Naive B cell (primary cell): ENCODE data around the gene AKR1E2. TPM values are rescaled to one million over a fixed set of nuclear protein-coding genes. Genes with fewer than 3 reads are reported as not detected.

Source experiments
- ATAC-seq, 2 donors: fragments of 150-1000 bp; cut with Tn5 transposase; 2 replicates each; pipeline ENCODE4 v1.10.0; 2021; ENCODE audit warnings: low read depth in 2 of 2, mild to moderate bottlenecking in 2 of 2, moderate library complexity in 2 of 2
- DNase-seq: peaks from one replicate; pipeline ENCODE4 v3.0.0; 2022
- H3K27ac Mint-ChIP-seq, 6 donors: one replicate each; pipeline ENCODE4 v1.8.0; 2020 to 2022; ENCODE audit warnings: mild to moderate bottlenecking in 6 of 6, mixed read lengths in 6 of 6, moderate library complexity in 5 of 6, inconsistent platforms in 2 of 6
- H3K27me3 Mint-ChIP-seq, 3 donors: one replicate each; pipeline ENCODE4 v1.8.0; 2021 to 2022; ENCODE audit warnings: mixed read lengths in 3 of 3, mild to moderate bottlenecking in 1 of 3
- H3K36me3 Mint-ChIP-seq, 2 donors: one replicate each; pipeline ENCODE4 v1.8.0; 2020 to 2022; ENCODE audit warnings: mixed read lengths in 2 of 2, inconsistent platforms in 1 of 2, mild to moderate bottlenecking in 1 of 2
- H3K4me1 Mint-ChIP-seq, 3 donors: one replicate each; pipeline ENCODE4 v1.8.0; 2020 to 2022; ENCODE audit warnings: mixed read lengths in 3 of 3, inconsistent platforms in 1 of 3, mild to moderate bottlenecking in 1 of 3, moderate library complexity in 1 of 3
- H3K4me3 Mint-ChIP-seq, 8 donors: one replicate each; pipeline ENCODE4 v1.8.0; 2020 to 2022; ENCODE audit warnings: mild to moderate bottlenecking in 8 of 8, mixed read lengths in 8 of 8, moderate library complexity in 8 of 8, inconsistent platforms in 2 of 8
- H3K9me3 Mint-ChIP-seq, 7 donors: one replicate each; pipeline ENCODE4 v1.8.0; 2020 to 2022; ENCODE audit warnings: mixed read lengths in 7 of 7, mild to moderate bottlenecking in 5 of 7, inconsistent platforms in 2 of 7, moderate library complexity in 1 of 7
- polyA plus RNA-seq, 6 donors: library from polyadenylated mRNA; unstranded; fragments of 300-500 nt; fragmentation: Illumina TruSeq; gene quantifications; one replicate each; pipeline ENCODE4 v1.2.3, GENCODE V29; 2021; ENCODE audit warnings: low read depth in 6 of 6

Gene AKR1E2
- polyA plus RNA-seq, 6 donors from 2014 or later, result not detected

GRCh38 chr10:4819707-4820106 lies 6.3 kb upstream of the AKR1E2 start:
- peaks cover 0 to 4% (median 0%) of the 10 kb centered on the region in 7 donors for H3K9me3 Mint-ChIP-seq
- peaks cover 42 to 51% (median 43%) of the 10 kb centered on the region in 3 donors for H3K27me3 Mint-ChIP-seq
- DNase-seq (no peak), ATAC-seq (no peak)
- H3K36me3 Mint-ChIP-seq, result no peaks in the 10 kb centered on the region
- no peak overlapping the region for H3K27ac Mint-ChIP-seq
- H3K4me3 Mint-ChIP-seq, result no peak overlapping the region
- no peaks in the 10 kb centered on the region for H3K4me1 Mint-ChIP-seq

DNA sequence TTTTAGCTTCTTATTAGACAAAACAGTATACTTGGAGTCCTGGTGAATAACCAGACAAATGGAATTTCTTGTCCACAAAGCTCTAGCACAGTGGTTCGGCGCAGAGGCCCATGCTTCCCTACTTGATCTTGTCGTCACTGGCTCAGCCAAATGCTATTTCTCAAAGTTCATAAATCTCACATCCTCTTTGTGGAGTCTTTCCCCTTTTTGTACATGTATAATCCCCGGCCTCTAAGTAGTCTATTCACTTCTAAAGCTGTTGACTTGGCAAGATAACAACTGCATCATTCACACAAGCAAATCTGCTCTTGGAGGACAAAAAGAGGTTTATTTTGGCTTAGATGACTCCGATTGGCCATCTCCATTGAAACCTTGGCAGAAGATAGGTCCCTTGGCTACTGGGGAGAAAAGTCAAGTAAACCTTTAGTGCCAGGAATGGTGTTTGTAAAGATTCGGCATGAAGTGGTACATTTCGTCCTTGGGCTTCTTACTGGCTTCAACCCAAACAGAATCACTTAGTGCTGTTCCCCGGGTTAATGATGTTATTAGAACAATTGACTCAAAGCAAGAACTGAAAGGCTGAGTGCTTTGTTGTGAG lies 5.1 kb upstream of the AKR1E2 start:
- Mint-ChIP-seq H3K27ac (no peak overlapping the region), H3K4me1 (peaks cover 2 to 5% (median 3%) of the 10 kb centered on the region in 3 donors), H3K9me3 (peaks cover 0 to 4% (median 0%) of the 10 kb centered on the region in 7 donors), H3K4me3 (no peak overlapping the region), H3K27me3 (peaks cover 48 to 63% (median 54%) of the 10 kb centered on the region in 3 donors), H3K36me3 (no peaks in the 10 kb centered on the region)
- ATAC-seq (no peak), DNase-seq (no peak)

- Mint-ChIP-seq H3K4me3 (no peak overlapping the region), H3K27me3 (peaks cover 51 to 68% (median 62%) of the 10 kb centered on the region in 3 donors)
These were observed 3.8 kb upstream of the AKR1E2 start for GRCh38 chr10:4822208-4822607.

DNA sequence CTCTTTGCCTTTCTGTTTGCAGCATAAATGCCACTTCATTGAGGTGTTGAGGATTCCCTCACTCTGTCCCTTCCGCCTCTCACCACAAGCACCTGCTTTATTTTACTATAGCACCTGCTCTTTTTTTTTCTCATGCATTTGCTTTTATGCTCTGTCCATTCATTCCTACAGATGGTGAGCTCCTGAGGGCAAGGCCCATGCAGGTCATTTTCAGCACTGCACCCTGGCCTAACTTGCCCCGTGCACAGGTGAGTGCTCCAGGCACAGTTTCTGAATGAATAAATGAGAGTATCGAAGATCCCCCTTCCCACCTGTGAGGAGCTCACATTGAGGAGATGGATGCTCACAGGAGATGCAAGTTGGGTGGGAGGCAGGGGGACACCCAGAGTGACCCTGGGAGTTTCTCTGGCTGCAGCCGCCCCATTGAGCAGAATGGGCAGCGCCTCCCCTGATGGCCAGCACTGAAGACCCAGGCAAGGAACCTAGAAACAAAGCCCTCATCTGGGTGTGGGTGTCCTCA lies 1.2 kb upstream of the AKR1E2 start:
- Mint-ChIP-seq H3K4me3 (peak overlapping the region in 5 of 8 donors; percentile 12 to 29 (median 21)), H3K27me3 (peaks cover 60 to 78% (median 66%) of the 10 kb centered on the region in 3 donors)

More at GRCh38 chr10:4822208-4822607, 3.8 kb upstream of the AKR1E2 start:
- H3K4me1 Mint-ChIP-seq, result peaks cover 3 to 7% (median 4%) of the 10 kb centered on the region in 3 donors
- no peaks in the 10 kb centered on the region for H3K9me3 Mint-ChIP-seq
- DNase-seq (no peak), ATAC-seq (no peak)
- no peak overlapping the region for H3K27ac Mint-ChIP-seq
- no peaks in the 10 kb centered on the region for H3K36me3 Mint-ChIP-seq

DNA sequence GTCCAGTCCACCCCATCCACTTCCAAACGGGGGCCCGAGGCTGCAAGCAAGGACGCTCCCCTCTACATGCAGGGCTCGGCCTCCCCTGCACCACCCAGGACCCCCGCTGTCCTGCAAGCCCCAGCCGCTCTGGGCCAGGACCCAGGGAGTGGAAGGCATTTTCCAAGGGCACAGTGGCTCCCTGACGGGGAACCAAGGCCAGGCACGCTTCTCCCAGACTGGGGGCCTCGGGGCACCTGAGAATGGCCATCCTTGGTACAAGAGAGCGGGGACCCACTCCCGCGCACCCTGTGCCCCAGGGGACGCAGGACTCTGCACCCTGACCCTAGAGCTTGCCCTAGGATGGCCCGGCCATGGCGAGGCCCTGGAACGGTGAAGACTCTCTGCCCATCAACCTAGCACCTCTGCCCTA lies 545 bp upstream of the AKR1E2 start:
- Mint-ChIP-seq H3K27me3 (peaks cover 65 to 81% (median 72%) of the 10 kb centered on the region in 3 donors), H3K4me3 (peak overlapping the region; percentile 21 to 80 (median 65)), H3K9me3 (no peaks in the 10 kb centered on the region)

More for the DNA sequence above, 1.2 kb upstream of the AKR1E2 start:
- Mint-ChIP-seq H3K4me1 (peaks cover 3 to 7% (median 4%) of the 10 kb centered on the region in 3 donors), H3K27ac (no peak overlapping the region), H3K36me3 (no peaks in the 10 kb centered on the region), H3K9me3 (no peaks in the 10 kb centered on the region)
- DNase-seq (no peak), ATAC-seq (no peak)

DNA sequence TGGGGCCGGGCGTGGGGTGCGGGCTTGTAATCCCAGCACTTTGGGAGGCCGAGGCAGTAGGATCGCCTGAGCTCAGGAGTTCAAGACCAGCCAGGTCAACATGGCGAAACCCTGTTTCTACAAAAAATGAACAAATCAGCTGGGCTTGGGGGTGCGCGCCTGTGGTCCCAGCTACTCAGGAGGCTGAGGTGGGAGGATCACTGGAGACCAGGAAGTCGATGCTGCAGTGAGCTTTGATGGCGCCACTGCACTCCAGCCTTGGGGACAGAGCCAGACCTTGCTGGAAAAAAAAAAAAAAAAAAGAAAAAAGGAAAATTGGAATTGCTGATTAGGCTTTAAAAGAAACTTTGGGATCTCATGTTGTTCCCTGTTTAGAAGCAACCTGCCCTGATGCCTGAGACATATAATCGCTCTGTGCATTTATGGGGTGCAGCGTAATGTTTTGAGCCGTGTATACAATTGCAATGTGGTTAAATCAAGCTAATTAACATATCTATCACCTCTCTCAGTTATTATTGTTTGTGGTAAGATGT lies 851 bp downstream of the AKR1E2 start:
- Mint-ChIP-seq H3K27ac (no peak overlapping the region), H3K36me3 (no peaks in the 10 kb centered on the region), H3K27me3 (peaks cover 56 to 76% (median 71%) of the 10 kb centered on the region in 3 donors), H3K4me3 (peak overlapping the region; percentile 9 to 71 (median 67)), H3K4me1 (peaks cover 4 to 7% (median 6%) of the 10 kb centered on the region in 3 donors), H3K9me3 (no peaks in the 10 kb centered on the region)
- DNase-seq (no peak), ATAC-seq (no peak)

More for the DNA sequence above, 545 bp upstream of the AKR1E2 start:
- H3K27ac Mint-ChIP-seq, result no peak overlapping the region
- ATAC-seq, result no peak
- H3K36me3 Mint-ChIP-seq, result no peaks in the 10 kb centered on the region
- peaks cover 3 to 7% (median 4%) of the 10 kb centered on the region in 3 donors for H3K4me1 Mint-ChIP-seq
- DNase-seq, result no peak

- Mint-ChIP-seq H3K36me3 (no peaks in the 10 kb centered on the region), H3K27ac (no peak overlapping the region), H3K4me1 (peaks cover 4 to 7% (median 6%) of the 10 kb centered on the region in 3 donors), H3K9me3 (no peaks in the 10 kb centered on the region), H3K4me3 (peak overlapping the region in 4 of 8 donors; percentile 2 to 44 (median 26)), H3K27me3 (peaks cover 48 to 68% (median 67%) of the 10 kb centered on the region in 3 donors)
- ATAC-seq, result no peak
- DNase-seq, result no peak
These were observed 2.0 kb downstream of the AKR1E2 start for GRCh38 chr10:4828005-4828404.

DNA sequence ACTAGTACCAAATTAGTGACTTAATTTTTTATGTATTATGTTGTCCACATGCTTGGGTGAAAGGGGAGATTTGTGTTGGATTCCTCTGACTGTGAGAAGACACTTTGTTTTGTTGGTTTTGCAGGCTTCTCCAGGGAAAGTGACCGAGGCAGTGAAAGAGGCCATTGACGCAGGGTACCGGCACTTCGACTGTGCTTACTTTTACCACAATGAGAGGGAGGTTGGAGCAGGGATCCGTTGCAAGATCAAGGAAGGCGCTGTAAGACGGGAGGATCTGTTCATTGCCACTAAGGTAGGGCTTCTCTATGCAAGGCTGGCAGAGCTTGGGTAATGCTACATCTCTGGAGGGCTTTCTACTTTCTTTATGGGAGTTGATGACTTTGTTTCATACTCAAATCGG lies 4.5 kb downstream of the AKR1E2 start:
- no peak for DNase-seq
- no peaks in the 10 kb centered on the region for H3K9me3 Mint-ChIP-seq
- H3K27ac Mint-ChIP-seq, result no peak overlapping the region
- ATAC-seq, result no peak
- no peaks in the 10 kb centered on the region for H3K36me3 Mint-ChIP-seq
- H3K4me1 Mint-ChIP-seq, result peaks cover 2 to 6% (median 6%) of the 10 kb centered on the region in 3 donors
- H3K4me3 Mint-ChIP-seq, result no peak overlapping the region
- peaks cover 31 to 46% (median 44%) of the 10 kb centered on the region in 3 donors for H3K27me3 Mint-ChIP-seq

- Mint-ChIP-seq H3K27ac (no peak overlapping the region), H3K4me1 (peaks cover 0 to 3% (median under 1%) of the 10 kb centered on the region in 3 donors), H3K4me3 (no peak overlapping the region), H3K9me3 (no peaks in the 10 kb centered on the region), H3K36me3 (no peaks in the 10 kb centered on the region), H3K27me3 (peaks cover 28 to 40% (median 38%) of the 10 kb centered on the region in 3 donors)
- ATAC-seq (no peak), DNase-seq (no peak)
These were observed 5.1 kb downstream of the AKR1E2 start for GRCh38 chr10:4831091-4831490.

DNA sequence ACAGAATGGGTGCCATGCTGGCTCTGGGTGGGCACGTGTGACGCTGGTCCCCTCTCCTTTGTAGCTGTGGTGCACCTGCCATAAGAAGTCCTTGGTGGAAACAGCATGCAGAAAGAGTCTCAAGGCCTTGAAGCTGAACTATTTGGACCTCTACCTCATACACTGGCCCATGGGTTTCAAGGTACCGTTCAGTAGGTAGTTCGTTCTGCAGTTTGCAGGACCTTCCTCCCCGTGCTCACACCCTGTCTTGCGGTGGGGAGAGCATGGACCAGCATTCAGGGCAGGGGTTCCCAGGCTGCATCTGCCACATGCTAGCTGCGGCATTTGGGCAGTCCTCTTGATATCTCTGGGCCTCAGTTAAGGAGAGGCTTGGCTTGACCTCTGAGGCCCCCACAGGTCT lies 7.3 kb downstream of the AKR1E2 start:
- Mint-ChIP-seq H3K27ac (no peak overlapping the region), H3K4me3 (no peak overlapping the region)
- no peak for ATAC-seq

DNA sequence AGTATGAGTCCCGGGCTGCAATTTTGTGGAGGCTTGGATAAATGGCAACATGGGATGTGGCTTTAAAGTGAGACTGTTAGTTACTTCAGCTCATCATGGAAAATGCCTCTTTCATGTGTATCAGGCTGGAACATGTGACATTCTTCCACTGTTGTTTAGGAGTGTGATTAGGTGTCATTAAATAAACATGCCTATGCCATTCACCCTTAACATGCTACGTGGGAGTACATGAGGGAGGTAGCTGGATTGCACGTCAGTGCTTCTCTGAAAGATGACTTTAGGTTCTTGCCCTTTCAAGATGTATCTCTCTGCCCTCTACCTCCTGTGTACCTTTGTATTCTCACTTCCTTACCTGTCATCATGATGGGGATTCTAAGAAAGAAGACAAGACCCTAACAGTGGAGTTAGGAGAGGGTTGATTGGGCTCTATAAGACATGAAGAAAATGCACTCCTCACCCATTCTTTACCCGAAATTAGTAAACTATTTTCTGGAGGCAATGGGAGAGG lies 8.9 kb downstream of the AKR1E2 start:
- no peak for DNase-seq
- no peak for ATAC-seq

More for the DNA sequence above, 7.3 kb downstream of the AKR1E2 start:
- peaks cover 0 to 3% (median 0%) of the 10 kb centered on the region in 3 donors for H3K4me1 Mint-ChIP-seq
- peaks cover 18 to 26% (median 21%) of the 10 kb centered on the region in 3 donors for H3K27me3 Mint-ChIP-seq
- no peak for DNase-seq
- no peaks in the 10 kb centered on the region for H3K36me3 Mint-ChIP-seq
- H3K9me3 Mint-ChIP-seq, result no peaks in the 10 kb centered on the region

GRCh38 chr10:4835494-4835918 lies 9.5 kb downstream of the AKR1E2 start:
- Mint-ChIP-seq H3K27ac (no peak overlapping the region), H3K36me3 (no peaks in the 10 kb centered on the region), H3K4me3 (no peak overlapping the region), H3K9me3 (no peaks in the 10 kb centered on the region), H3K27me3 (peaks cover 4 to 17% (median 7%) of the 10 kb centered on the region in 3 donors), H3K4me1 (peaks cover 3 to 7% (median 3%) of the 10 kb centered on the region in 3 donors)
- ATAC-seq (no peak), DNase-seq (no peak)

More for the DNA sequence above, 8.9 kb downstream of the AKR1E2 start:
- Mint-ChIP-seq H3K27ac (no peak overlapping the region), H3K9me3 (no peaks in the 10 kb centered on the region), H3K4me3 (no peak overlapping the region), H3K27me3 (peaks cover 10 to 23% (median 13%) of the 10 kb centered on the region in 3 donors), H3K36me3 (no peaks in the 10 kb centered on the region), H3K4me1 (peaks cover 3 to 7% (median 3%) of the 10 kb centered on the region in 3 donors)

GRCh38 chr10:4836416-4836969 lies 10.5 kb downstream of the AKR1E2 start:
- Mint-ChIP-seq H3K9me3 (no peaks in the 10 kb centered on the region), H3K27ac (peak overlapping the region in 1 of 6 donors; percentile 2), H3K4me1 (peaks cover 3 to 7% (median 3%) of the 10 kb centered on the region in 3 donors), H3K4me3 (no peak overlapping the region), H3K36me3 (no peaks in the 10 kb centered on the region), H3K27me3 (peaks cover 0 to 8% (median 0%) of the 10 kb centered on the region in 3 donors)
- ATAC-seq, result no peak
- DNase-seq, result no peak
